Inferior parietal cortex (tissue), 1 donor: ENCODE data around the gene GRK2.

Experiments
- DNase-seq: peaks from one replicate; pipeline ENCODE4 v3.0.0-alpha.2; 2016; ENCODE audit errors: extremely low spot score

Gene GRK2

GRCh38 chr11:67299471-67300191 is 33.4 kb downstream of the GRK2 start:
- DNase-seq, result no peak

GRCh38 chr11:67300256-67300755 is 34.0 kb downstream of the GRK2 start:
- no peak for DNase-seq

- no peak for DNase-seq
These were observed 34.6 kb downstream of the GRK2 start for GRCh38 chr11:67300756-67301312.

GRCh38 chr11:67301313-67301921 is 35.1 kb downstream of the GRK2 start:
- no peak for DNase-seq

DNA sequence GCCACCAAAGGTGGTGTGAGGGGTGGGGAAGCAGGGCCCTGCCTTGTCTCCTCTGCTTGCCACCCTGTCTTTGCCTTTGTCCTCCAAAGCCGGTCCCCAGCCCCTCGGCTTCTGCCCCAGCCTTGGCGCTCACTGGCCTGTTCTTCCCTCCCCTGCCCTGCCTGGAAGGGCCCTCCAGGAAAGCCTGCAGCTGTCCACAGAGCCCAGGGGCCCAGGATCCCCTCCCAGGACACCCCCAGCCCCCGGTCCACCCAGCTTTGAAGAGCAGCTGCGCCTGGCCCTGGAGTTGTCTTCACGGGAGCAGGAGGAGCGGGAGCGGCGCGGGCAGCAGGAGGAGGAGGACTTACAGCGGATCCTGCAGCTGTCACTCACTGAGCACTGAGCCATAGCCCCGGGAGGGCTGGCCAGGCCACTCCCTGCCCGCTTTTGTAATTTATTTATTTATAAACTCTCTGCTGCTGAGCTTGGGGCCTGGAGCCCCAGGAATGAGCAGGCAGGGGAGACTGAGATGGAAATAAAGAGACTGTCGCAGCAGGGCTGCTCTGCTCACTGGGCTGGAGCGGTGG is 35.8 kb downstream of the GRK2 start:
- DNase-seq, result no peak

DNA sequence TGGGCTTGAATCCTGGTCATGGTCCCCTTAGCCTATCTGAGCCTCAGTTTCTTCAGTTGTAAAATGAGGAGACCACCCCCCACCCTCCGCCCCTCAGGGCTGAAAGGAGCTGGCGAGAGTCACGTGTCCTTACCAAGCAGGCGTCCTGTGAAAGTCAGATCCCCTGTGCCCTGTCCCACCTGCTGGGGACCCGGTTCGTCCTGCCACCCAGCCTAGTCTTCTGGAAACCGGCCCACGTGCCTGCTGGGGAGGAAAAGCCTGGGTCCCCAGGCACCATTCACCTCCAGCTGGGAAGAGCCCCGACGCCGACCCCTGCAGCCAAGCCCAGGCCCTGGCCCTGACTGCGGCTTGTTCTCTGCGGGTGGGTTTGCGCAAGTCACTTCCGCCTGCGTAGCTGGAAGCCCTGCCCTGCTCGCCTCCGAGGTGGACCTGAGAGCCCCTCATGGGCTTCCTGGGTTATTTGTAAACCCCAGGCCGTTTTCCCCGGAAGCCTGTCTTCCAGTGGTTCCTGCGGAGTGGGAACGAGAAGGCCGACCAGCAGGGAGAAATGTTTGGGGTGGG is 36.4 kb downstream of the GRK2 start:
- DNase-seq, result no peak

- DNase-seq, result peak; percentile 48
These were observed 37.0 kb downstream of the GRK2 start, which contains the start of gene SSH3 for GRCh38 chr11:67303132-67303834. Gene SSH3, plus strand, starts transcription at chr11:67303530. Its CDS starts 96 bp downstream, at chr11:67303626.

GRCh38 chr11:67303835-67304411 is 37.6 kb downstream of the GRK2 start:
- DNase-seq, result no peak

DNA sequence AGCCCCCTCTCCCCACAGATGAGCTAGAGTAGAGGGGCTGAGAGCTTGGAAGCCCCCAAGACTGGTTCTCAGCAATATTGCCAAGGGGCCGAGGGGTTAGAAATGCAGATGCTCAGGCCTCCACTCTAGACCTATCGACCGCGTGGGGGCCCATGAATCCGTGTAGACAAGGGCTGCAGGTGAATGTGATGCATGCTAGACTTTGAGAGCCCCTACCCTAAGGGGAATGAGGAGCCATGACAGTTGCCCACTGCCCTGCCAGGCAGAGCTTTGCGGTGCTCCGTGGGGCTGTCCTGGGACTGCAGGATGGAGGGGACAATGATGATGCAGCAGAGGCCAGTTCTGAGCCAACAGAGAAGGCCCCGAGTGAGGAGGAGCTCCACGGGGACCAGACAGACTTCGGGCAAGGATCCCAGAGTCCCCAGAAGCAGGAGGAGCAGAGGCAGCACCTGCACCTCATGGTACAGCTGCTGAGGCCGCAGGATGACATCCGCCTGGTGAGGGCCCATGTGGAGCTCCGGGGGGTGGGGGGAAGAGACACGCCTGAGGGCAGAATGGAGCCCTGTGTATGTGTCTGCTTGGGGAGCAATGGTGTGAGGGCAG is 38.3 kb downstream of the GRK2 start:
- no peak for DNase-seq

DNA sequence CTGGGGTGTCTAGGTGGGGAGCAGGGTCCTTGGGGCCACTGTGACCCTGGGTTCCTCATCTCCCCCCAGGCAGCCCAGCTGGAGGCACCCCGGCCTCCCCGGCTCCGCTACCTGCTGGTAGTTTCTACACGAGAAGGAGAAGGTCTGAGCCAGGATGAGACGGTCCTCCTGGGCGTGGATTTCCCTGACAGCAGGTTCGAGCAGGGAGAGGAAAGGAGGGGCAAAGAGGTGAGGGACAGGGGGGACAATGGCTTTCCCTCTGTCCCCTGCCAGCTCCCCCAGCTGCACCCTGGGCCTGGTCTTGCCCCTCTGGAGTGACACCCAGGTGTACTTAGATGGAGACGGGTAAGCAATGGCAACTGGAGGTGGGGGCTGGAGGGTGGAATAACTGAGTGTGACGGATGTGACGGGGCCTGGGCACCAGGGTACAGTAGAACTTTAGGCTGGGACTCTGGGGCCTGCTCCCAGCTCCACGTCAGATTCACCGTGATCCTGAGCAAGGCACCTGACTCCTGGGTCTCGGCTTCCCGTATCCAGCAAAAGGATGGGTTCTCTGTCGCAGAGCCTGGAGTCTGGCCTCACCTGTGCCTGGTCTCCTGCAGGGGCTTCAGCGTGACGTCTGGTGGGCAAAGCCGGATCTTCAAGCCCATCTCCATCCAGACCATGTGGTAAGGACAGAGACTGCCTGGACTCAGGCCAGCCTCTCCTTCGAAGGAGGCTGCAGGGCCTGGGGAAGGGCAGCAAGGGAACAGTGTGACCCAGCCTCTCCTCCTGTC is 40.7 kb downstream of the GRK2 start:
- no peak for DNase-seq

- DNase-seq, result no peak
These were observed 41.3 kb downstream of the GRK2 start for GRCh38 chr11:67307545-67308001.

- DNase-seq, result no peak
These were observed 42.0 kb downstream of the GRK2 start for GRCh38 chr11:67308031-67308866.

GRCh38 chr11:67309166-67309565 is 42.9 kb downstream of the GRK2 start:
- no peak for DNase-seq

DNA sequence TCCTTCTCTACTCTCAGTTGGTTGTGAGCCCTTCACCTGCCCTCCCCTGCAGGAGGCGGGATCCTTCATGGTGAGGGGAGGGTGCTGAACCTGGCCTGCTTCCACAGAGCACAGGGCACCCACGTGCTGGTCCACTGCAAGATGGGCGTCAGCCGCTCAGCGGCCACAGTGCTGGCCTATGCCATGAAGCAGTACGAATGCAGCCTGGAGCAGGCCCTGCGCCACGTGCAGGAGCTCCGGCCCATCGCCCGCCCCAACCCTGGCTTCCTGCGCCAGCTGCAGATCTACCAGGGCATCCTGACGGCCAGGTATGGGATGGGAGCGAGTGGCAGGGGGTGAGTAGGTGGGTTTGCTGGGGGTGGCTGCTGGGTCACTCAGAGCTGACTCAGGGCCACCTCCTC is 43.4 kb downstream of the GRK2 start:
- DNase-seq, result no peak

GRCh38 chr11:67310246-67311050 is 44.2 kb downstream of the GRK2 start:
- no peak for DNase-seq

- DNase-seq, result no peak
These were observed 44.8 kb downstream of the GRK2 start for GRCh38 chr11:67311051-67311555.

GRCh38 chr11:67311556-67312082 is 45.3 kb downstream of the GRK2 start:
- no peak for DNase-seq
